Stimulated activated CD8-positive, alpha-beta memory T cell treated with anti-CD3 and anti-CD28 coated beads, Interleukin-12 subunit alpha, Interleukin-12 subunit beta, amount 100 ng/mL, for 4 hours (primary cell): Measurements from ENCODE around the gene ANP32E.
"Not testable (repeated sequence)": the region's sequence is repeated elsewhere in the genome, so short reads cannot be mapped to it uniquely, and the experiment has no call there.

Experiments used
- DNase-seq: peaks from one replicate; pipeline ENCODE4 v3.0.0-alpha.2; 2020; ENCODE audit warnings: low read depth

Gene ANP32E

DNA sequence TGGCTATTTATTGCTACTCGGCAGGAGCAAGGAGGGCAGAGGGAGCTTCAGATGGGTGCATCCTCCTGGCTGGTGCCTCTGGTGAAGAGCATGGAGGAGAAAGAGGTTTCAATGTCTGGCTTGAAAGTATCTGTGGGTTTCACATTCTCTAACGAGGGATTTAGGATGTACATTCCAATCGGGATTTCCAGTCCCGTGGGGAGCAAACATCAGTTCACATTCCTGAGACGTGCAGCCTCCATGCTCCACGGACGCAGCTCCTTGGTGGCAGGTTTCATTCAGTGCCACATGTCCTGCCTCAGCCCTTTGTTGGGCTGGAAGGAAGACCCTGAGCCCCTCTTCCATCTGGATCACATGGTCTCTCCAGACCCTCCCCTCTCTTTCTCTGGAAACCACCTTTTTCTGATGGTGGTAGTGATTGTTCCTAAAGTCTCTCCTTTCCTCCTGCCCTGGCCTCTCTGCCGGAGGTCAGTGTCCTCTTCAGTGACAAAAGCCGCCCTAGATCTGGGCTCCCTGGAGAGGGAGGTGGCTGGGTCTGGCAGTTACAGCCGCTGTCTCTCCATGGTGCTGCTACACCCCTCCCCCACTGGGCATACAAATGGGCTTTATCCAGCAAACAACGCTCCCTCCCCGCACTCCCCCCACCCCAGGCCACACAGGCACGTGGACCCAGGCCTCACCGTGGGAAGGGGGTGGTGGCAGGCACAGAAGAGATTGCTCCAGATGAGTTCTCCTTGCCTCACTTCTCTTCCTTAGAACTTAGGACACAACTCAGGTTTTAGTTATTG, 20.8 kb upstream of the ANP32E start:
- no peak for DNase-seq

DNA sequence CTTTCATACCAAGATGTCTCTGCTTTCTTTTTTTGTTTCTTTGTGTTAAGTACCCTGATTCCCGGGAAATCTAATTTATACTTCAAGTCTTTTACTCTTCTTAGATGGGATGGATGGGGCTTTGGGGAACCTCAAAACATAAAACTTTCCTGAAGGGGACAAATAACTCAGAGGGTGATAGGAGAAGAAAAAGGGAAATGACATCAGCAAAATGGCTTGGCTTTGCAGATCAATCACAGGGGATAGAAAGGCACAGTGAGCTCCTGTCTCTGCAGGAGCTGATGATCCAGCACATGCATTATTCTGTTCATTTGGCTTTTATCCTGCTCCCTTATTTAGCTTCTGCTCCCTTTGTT, 20.3 kb upstream of the ANP32E start:
- no peak for DNase-seq

DNA sequence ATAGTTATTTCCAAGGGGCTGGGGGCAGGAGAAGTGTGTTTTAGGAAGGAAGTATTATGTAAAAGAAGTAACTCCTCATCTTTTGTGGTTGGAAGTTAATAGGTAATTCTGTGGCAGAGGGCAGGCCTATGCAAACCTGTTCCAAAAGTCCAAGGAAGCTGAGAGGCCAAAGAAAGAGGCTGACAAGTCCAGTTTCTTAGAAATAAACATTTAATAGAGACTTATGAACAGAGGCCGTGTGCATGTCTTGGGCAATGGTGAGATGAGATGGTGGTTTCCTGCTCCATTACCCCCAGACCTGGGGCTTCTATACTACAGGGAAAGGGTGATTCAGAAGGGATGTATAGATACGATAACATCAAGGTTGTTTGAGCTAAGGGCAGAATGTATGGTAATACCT, 14.0 kb upstream of the ANP32E start:
- no peak for DNase-seq

DNA sequence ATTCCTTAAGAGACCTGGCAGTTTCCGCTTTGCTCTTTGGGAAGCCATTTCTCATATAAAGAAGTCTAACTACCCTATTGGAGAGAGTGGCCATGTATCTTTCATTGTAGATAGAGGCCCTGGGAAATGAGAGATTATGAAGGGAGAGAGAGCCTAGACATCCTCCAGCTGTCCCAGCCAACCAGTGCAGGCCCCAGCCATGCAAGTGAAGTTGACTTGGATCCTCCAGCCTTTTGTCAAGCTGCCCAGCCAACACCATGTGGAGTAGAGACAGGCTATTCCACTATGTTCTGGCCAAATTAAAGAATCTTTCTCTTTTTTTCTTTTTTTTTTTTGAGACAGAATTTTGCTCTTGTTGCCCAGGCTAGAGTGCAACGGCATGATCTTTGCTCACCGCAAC, 7.1 kb upstream of the ANP32E start:
- no peak for DNase-seq

DNA sequence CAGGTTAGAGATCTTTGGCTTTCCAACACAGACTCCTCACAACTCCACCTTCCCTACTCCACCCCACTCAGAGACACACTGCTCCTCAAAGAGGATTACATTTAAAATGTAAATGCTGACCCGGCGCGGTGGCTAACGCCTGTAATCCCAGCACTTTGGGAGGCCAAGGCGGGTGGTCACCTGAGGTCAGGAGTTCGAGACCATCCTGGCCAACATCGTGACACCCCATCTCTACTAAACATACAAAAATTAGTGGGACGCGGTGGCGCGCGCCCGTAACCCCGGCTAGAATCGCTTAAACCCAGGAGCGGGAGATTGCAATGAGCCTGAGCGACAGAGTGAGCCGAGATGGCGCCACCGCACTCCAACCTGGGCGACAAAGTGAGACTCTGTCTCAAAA, 1.8 kb upstream of the ANP32E start:
- no peak for DNase-seq

DNA sequence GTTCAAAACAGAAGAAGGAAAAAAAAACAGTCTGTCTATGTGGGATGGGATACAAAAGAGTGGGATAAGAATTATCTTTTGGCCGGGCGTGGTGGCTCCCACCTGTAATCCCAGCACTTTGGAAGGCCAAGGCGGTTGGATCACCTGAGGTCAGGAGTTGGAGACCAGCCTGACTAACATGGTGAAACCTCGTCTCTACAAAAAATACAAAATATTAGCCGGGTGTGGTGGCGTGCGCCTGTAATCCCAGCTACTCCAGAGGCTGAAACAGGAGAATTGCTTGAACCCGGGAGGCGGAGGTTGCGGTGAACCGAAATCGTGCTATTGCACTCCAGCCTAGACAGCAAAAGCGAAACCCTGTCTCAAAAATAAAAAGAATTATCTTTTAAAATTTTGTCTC, 1.3 kb upstream of the ANP32E start:
- DNase-seq, result not testable (repeated sequence)

DNA sequence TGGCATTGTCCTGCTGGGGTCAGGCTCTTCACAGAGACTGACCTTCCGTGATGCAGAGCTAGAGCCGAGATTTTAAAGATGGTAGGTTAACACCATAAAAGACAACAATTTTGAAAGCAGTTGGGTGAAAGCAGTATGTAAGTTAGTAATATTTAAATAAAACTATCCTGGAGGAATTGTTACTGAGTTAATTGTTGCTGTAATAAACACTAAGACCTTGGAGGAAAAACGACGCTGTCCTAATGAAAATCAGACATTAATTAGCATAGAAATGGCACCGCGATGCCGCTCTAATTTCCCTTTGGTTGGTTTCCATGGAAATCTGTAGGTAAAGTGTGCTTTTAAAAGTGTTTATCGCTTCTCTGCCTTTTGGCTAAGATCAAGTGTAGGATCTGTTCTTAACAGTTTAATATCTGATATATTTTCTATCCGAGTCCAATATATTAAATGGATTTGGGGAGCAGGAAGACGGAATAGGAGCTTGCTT, 745 bp upstream of the ANP32E start:
- DNase-seq, result no peak

DNA sequence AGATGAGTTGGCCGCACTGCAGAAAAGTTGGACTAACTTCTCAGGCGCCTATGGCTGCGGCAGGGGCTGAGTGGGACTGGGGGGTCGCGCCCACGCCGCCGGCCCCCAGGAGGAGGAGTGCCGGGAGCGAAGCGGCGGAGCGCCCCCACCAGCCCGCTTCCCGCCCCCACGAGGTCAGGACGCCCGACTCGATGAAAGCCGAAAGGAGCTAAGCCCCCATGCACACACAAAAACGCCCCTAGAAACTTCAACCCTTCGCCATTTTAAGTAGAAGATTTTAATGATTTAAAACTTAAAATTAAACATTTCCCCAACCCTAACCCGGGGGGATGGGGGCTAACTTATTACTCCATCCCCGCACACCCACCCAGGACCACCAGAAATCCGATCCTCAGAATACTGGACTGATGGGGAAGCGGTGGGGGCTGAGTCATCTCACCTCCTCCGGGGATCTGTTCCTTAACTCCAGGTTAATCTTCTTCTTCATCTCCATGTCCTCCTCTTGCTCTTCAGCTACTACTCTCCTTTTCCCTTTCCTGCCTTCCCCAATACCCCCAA, 539 bp downstream of the ANP32E start:
- DNase-seq, result peak; percentile 26

DNA sequence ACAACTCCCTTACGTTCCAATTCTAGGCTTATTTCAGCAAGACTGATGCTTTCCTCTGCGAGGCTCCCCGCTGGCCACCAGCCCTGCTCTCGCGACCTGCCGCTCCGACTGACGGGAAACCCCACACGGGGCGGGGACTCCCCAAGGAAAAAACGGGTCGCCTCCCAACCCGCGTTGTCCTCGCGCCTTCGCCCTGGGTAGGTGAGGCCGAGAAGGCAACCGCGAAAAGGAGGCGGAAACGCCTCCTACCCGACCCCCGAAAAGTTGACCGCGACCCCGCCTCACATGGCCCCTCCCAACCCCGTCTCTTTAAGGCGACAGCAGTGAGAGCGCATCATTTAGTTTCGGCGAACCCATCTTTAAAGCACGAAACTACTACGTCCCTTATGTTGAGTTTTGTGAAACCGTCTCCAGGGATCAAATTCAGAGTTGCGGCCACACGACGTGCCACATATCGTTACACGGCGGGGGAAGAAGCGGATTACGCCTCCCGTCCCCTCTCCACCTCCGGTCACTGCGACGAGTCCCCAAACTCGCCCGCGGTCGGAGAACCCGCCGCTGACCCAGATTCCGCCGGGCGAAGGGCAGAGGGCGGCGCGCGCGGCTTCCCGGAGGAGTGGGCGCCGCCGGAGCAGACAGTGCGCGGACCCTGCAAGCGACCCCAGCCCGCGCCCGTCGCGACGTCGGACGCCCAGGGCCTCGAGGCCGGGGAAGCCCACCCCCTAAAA, 1.2 kb downstream of the ANP32E start:
- DNase-seq, result peak; percentile 86

DNA sequence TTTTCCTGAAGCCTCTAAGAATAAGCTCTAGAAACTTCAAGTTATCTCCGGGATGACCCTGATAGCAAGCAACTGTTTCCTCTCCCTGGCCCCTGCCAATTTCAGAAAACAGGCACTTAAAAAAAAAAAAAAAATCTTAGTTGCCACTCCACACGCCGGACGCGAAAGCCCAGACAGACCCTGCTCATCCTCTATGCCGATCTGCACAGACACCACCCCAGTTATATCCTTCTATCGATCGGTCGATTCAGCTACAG, 1.7 kb downstream of the ANP32E start:
- no peak for DNase-seq

DNA sequence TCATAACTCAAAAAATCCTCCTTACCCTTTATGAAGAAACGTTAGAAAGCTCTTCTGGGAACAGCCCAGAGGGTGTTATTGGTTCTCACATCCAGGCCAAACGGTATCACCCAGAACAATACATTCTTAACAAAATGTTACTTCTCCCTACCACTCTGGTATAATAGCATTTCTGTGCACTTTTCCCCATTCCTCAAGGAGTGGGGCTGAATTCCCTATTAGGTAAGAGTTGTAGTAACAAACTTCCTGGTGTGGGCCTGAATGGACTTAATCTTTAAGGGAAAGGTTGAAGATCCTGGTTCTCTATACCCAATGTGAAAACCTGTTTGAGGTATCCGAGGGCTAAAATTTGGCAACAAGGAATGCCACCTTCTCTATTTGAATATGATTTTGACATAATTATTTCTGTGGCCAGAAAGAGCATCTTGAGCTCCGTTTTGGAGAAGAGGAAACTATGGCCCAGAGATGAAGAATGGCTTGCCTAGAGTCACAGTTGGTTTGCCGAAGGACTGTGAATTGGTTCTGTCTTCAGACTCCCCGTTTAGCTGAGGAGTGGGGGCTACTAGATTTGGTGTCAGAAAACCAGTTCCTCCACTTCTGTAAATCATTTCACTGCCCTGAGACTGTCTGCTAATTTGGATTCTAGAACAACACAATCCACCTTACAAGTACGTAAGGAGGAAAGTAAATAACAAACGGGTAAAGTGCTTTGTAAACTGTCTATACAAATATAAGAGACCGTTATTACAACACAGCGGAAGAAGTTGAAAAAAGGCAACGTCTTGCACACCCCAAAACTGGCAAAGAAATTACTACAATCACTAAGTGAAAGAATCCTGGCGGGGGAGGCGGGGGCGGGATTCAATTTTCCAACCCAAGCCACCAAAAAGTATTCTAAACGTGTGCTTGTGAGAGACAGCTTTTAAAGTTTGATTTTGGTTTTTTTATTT, 2.3 kb downstream of the ANP32E start:
- DNase-seq, result peak; percentile 46

DNA sequence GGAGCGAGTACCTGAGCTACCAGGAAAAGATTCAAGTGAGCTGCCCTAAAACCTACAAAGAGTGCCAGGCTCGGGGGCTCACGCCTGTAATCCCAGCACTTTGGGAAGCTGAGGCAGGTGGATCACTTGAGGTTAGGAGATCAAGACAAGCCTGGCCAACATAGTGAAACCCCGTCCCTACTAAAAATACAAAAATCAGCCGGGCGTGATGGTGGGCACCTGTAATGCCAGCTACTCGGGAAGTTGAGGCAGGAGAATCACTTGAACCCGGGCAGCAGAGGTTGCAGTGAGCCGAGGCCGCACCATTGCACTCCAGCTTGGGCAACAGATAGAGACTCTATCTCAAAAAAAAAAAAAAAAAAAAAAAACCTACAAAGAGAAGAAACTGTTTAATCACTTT, 3.0 kb downstream of the ANP32E start:
- DNase-seq, result not testable (repeated sequence)

DNA sequence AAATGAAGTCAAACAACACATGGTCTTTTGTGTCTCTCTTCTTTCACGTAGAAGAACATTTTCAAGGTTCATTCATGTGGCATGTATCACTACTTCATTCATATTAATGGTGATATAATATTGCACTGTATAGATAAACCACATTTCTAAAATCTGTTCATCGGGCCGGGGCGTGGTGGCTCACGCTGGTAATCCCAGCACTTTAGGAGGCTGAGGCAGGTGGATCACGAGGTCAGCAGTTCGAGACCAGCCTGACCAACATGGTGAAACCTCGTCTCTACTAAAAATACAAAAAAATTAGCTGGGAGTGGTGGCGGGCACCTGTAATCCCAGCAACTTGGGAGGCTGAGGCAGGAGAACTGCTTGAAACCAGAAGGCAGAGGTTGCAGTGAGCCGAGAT, 7.7 kb downstream of the ANP32E start:
- DNase-seq, result not testable (repeated sequence)

DNA sequence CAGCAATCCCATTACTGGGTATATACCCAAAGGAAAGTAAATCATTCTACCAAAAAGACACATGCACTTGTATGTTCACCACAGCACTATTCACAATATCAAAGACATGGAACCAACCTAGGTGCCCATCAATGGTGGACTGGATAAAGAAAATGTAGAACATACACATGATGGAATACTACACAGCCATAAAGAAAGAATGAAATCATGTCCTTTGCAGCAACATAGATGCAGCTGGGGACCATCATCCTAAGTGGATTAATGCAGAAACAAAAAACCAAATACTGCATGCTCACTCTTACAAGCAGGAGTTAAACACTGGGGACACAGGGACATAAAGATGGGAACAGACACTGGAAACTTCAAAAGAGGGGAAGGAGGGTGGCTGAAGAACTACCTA, 8.7 kb downstream of the ANP32E start:
- DNase-seq, result no peak

DNA sequence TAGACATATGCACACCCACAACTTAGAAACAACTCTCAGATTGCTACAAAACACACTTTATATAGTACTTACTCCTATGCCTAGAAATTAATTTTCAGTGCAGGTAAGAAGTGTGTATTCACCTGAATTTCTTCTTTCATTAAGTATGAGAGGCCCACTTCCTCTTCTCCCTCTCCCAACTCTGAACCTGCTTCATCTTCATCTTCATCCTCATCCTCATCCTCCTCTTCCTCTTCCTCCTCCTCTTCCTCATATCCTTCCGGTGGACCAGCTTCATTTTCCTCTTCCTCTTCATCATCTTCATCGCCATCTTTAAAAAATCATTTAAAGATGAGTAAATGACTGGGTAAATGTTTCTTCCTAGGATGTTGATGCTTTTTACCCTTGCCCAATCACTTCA, 9.4 kb downstream of the ANP32E start:
- no peak for DNase-seq

DNA sequence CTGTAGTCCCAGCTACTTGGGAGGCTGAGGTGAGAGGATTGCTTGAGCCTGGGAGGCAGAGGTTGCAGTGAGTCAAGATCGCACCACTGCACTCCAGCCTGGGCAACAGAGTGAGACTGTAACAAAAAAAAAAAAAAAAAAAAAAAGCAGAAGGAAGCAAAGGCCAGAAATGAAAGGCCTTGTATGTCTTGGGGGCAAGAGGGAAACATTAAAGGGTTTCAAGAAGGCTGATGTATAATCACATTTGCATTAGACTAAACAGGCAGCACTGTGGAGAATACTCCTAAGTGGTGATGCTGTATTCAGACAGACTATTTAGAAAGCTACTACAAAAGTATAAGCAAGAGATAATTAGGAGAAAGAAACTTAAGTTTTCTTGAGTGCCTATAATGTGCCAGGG, 10.4 kb downstream of the ANP32E start:
- no peak for DNase-seq

DNA sequence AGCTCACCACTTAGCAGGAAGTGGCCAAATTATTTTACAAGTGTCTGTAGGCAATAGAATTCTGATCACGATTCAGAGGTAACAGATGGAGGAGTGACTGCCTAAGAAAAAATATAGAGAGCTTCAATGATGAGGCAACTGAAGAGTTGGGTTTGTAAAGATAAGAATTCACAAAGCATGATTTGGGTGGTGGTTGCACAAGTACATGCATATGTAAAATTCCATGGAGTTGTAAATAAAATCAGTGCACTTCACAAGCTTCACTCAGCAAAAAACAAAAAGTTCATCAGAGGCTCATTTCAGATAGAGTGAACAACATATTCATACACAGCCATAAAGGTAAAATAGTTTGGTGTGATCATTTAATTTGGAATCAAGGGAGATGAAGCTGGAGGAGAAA, 10.9 kb downstream of the ANP32E start:
- no peak for DNase-seq

DNA sequence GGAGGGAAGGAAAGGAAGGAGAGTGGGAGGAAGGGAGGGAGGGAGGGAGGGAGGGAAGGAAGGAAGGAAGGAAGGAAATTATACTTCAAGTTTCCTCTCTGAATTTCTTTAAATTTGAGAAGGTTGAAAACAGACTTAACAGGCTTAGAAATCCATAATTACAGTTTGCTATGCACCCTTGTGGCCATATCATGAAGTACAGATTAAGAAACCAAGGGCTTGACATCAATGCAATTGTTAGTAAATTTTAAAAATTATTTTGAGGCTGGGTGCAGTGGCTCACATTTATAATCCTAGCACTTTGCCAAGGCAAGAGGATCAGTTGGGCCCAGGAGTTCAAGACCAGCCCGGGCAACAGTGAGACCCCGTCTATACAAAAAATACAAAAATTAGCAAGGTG, 14.4 kb downstream of the ANP32E start:
- no peak for DNase-seq

DNA sequence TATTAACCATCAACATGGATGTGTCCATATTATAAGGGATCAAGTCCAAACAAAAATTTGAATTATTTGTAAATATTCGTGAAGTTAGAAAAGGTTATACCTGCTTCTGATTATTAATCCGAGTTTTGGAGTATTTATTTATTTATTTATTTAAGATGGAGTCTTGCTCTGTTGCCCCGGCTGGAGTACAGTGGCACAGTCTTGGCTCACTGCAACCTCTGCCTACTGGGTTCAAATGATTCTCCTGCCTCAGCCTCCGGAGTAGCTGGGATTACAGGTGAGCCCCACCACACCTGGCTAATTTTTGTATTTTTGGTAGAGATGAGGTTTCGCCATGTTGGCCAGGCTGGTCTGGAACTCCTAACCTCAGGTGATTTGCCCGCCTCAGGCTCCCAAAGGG, 20.1 kb downstream of the ANP32E start:
- DNase-seq, result not testable (repeated sequence)

DNA sequence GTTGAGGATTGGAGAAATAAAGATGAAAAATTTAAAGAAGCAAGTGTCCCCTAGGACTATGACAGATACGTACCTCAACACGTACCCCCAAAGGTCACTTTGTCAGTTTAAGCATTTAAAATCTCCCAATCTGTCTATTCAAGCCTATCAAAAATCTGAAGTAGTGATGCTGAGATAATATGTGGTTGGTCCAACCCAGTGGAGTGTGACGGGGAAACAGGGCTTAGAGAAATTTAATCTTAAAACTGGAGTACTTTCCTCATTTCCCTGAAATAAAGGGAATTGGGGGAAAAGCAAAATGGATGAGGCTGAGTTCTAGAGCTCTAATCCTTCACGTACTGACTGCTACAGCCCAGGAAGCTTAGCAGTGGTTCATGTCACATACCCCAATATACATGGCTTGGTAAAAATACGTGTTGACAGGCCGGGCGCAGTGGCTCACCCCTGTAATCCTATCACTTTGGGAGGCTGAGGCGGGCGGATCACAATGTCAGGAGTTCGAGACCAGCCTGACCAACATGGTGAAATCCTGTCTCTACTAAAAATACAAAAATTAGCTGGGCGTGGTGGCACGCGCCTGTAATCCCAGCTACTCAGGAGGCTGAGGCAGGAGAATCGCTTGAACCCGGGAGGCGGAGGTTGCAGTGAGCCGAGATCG, 21.7 kb downstream of the ANP32E start:
- not testable (repeated sequence) for DNase-seq

DNA sequence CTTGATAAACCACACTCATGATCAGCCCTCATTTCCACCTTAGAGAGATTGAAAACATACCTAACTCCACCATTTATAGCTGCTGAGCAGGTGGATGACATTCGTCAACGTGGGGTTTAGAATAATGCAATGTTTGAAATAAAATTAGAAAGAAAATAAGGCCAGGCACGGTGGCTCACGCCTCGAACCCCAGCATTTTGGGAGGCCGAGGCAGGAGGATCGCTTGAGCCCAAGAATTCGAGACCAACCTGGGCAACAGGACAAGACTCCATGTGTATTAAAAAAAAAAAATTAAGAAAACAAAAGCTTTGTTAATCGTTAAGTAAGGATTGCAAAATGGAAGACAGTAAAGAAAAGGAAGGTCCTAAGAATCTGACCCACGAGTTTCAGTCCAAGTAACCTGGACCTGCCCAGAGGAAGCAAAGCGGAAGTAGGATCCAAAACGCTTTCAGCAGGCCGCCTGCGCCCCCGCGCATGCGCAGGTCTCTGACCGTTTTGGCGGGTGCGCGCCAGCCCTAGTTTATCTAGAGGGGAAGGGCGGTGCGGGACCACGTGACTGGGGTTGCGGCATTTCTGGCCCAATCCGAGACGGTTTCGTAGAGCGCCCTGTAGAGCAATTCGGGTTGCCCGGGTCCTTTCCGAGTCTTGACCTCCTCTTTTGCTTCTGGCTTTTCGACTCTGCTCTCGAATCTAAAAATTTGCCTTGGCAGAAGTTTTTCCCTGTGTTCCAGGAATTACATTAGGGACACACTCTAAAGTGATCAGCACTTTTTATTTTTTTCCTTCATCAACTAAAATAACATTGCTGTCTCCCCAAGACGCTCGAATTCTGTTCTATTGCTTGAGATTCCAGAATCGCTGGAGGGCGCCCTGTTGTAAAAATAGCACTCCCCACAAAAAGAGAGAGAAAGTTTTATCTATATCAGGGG, 22.5 kb downstream of the ANP32E start:
- peak; percentile 81 for DNase-seq
